ENCODE data around the gene OSBP2. TPM values are rescaled to one million over a fixed set of nuclear protein-coding genes. Genes with fewer than 3 reads are reported as not detected.

Gene OSBP2
- total and polyA plus RNA-seq, 2 experiments from 2014 or later: 2.1 to 2.9 TPM

DNA sequence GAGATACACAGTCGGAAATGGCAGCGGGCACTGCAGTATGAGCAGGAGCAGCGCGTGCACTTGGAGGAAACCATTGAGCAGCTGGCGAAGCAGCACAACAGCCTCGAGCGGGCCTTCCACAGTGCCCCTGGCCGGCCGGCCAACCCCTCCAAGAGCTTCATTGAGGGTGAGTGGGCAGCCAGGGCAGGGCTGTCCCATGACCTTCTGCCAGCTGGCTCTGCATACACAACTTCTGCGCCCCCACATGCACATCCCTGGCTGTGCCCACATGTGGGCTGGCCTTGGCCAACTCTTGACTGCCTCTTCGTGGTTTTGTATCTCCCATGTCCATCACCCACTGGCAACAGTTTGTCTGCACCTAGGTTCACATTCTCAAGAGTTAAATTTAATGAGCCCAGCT is 192.8 kb downstream of the OSBP2 start:
- Mint-ChIP-seq H3K4me1 (peaks cover 16% of the 10 kb centered on the region), H3K4me3 (no peak overlapping the region), H3K27me3 (ENCODE audit: insufficient read depth, low read depth, poor library complexity) (peaks cover 14% of the 10 kb centered on the region), H3K36me3 (ENCODE audit: low read depth) (peaks cover 10% of the 10 kb centered on the region; the same call in 1 of the 3 replicates), H3K9me3 (no peaks in the 10 kb centered on the region), H3K27ac (no peak overlapping the region)
- ATAC-seq: no peak
- no peaks in the 10 kb centered on the region for H3K9me2 ChIP-seq (ENCODE audit: insufficient read depth)
- H4K20me1 ChIP-seq (replicated peaks; ENCODE audit: insufficient read depth): no peaks in the 10 kb centered on the region
- H3F3A ChIP-seq (replicated peaks; ENCODE audit: low read depth): no peaks in the 10 kb centered on the region
- no peak for DNase-seq (ENCODE audit: low spot score)
- H3K36me3 ChIP-seq (ENCODE audit: insufficient read depth): no peaks in the 10 kb centered on the region
- no peak overlapping the region for H2AFZ ChIP-seq
- no peaks in the 10 kb centered on the region for H3K79me2 ChIP-seq (replicated peaks; ENCODE audit: insufficient read depth)
- TF ChIP-seq ZNF114 (CRISPR knock-in tag; IDR thresholded peaks at IDR 0.05): no peak
- no peak for TF ChIP-seq POLR2AphosphoS5 (IDR thresholded peaks at IDR 0.05; ENCODE audit: low read depth)
- TF ChIP-seq REST (IDR thresholded peaks at IDR 0.05; ENCODE audit: unreplicated experiment): no peak
- TF ChIP-seq, protein P1, sequence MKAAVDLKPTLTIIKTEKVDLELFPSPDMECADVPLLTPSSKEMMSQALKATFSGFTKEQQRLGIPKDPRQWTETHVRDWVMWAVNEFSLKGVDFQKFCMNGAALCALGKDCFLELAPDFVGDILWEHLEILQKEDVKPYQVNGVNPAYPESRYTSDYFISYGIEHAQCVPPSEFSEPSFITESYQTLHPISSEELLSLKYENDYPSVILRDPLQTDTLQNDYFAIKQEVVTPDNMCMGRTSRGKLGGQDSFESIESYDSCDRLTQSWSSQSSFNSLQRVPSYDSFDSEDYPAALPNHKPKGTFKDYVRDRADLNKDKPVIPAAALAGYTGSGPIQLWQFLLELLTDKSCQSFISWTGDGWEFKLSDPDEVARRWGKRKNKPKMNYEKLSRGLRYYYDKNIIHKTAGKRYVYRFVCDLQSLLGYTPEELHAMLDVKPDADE (IDR thresholded peaks at IDR 0.05): no peak
- no peak for TF ChIP-seq CREB1 (CRISPR knock-in tag; IDR thresholded peaks at IDR 0.05; ENCODE audit: low read depth)
- TF ChIP-seq EZH2phosphoT487 (IDR thresholded peaks at IDR 0.05; ENCODE audit: unreplicated experiment): no peak
- TF ChIP-seq EZH2 (IDR thresholded peaks at IDR 0.05; ENCODE audit: low read depth, unreplicated experiment): no peak
- TF ChIP-seq, protein P2, sequence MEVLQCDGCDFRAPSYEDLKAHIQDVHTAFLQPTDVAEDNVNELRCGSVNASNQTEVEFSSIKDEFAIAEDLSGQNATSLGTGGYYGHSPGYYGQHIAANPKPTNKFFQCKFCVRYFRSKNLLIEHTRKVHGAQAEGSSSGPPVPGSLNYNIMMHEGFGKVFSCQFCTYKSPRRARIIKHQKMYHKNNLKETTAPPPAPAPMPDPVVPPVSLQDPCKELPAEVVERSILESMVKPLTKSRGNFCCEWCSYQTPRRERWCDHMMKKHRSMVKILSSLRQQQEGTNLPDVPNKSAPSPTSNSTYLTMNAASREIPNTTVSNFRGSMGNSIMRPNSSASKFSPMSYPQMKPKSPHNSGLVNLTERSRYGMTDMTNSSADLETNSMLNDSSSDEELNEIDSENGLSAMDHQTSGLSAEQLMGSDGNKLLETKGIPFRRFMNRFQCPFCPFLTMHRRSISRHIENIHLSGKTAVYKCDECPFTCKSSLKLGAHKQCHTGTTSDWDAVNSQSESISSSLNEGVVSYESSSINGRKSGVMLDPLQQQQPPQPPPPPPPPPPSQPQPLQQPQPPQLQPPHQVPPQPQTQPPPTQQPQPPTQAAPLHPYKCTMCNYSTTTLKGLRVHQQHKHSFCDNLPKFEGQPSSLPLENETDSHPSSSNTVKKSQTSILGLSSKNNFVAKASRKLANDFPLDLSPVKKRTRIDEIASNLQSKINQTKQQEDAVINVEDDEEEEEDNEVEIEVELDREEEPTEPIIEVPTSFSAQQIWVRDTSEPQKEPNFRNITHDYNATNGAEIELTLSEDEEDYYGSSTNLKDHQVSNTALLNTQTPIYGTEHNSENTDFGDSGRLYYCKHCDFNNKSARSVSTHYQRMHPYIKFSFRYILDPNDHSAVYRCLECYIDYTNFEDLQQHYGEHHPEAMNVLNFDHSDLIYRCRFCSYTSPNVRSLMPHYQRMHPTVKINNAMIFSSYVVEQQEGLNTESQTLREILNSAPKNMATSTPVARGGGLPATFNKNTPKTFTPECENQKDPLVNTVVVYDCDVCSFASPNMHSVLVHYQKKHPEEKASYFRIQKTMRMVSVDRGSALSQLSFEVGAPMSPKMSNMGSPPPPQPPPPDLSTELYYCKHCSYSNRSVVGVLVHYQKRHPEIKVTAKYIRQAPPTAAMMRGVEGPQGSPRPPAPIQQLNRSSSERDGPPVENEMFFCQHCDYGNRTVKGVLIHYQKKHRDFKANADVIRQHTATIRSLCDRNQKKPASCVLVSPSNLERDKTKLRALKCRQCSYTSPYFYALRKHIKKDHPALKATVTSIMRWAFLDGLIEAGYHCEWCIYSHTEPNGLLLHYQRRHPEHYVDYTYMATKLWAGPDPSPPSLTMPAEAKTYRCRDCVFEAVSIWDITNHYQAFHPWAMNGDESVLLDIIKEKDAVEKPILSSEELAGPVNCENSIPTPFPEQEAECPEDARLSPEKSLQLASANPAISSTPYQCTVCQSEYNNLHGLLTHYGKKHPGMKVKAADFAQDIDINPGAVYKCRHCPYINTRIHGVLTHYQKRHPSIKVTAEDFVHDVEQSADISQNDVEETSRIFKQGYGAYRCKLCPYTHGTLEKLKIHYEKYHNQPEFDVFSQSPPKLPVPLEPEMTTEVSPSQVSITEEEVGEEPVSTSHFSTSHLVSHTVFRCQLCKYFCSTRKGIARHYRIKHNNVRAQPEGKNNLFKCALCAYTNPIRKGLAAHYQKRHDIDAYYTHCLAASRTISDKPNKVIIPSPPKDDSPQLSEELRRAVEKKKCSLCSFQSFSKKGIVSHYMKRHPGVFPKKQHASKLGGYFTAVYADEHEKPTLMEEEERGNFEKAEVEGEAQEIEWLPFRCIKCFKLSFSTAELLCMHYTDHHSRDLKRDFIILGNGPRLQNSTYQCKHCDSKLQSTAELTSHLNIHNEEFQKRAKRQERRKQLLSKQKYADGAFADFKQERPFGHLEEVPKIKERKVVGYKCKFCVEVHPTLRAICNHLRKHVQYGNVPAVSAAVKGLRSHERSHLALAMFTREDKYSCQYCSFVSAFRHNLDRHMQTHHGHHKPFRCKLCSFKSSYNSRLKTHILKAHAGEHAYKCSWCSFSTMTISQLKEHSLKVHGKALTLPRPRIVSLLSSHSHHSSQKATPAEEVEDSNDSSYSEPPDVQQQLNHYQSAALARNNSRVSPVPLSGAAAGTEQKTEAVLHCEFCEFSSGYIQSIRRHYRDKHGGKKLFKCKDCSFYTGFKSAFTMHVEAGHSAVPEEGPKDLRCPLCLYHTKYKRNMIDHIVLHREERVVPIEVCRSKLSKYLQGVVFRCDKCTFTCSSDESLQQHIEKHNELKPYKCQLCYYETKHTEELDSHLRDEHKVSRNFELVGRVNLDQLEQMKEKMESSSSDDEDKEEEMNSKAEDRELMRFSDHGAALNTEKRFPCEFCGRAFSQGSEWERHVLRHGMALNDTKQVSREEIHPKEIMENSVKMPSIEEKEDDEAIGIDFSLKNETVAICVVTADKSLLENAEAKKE (CRISPR knock-in tag; IDR thresholded peaks at IDR 0.05): no peak
- TF ChIP-seq STAT1 (IDR thresholded peaks at IDR 0.05; ENCODE audit: unreplicated experiment): no peak
- no peak for TF ChIP-seq JUNB (IDR thresholded peaks at IDR 0.05; ENCODE audit: unreplicated experiment)
- TF ChIP-seq, protein P3, sequence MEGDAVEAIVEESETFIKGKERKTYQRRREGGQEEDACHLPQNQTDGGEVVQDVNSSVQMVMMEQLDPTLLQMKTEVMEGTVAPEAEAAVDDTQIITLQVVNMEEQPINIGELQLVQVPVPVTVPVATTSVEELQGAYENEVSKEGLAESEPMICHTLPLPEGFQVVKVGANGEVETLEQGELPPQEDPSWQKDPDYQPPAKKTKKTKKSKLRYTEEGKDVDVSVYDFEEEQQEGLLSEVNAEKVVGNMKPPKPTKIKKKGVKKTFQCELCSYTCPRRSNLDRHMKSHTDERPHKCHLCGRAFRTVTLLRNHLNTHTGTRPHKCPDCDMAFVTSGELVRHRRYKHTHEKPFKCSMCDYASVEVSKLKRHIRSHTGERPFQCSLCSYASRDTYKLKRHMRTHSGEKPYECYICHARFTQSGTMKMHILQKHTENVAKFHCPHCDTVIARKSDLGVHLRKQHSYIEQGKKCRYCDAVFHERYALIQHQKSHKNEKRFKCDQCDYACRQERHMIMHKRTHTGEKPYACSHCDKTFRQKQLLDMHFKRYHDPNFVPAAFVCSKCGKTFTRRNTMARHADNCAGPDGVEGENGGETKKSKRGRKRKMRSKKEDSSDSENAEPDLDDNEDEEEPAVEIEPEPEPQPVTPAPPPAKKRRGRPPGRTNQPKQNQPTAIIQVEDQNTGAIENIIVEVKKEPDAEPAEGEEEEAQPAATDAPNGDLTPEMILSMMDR (conservative IDR thresholded peaks at IDR 0.05; ENCODE audit: low read depth in 2 of 2): no peak
- TF ChIP-seq ZNF331 (CRISPR knock-in tag; IDR thresholded peaks at IDR 0.05; ENCODE audit: low read depth): no peak
- no peak for TF ChIP-seq NANOG (IDR thresholded peaks at IDR 0.05; ENCODE audit: borderline replicate concordance)
- no peak overlapping the region for H3K27ac ChIP-seq (ENCODE audit: low read depth)
- H3K4me2 ChIP-seq: no peak overlapping the region
- H3K27me3 ChIP-seq (ENCODE audit: insufficient read depth): no peaks in the 10 kb centered on the region
- no peak overlapping the region for H3K4me3 ChIP-seq
- peaks cover 5% of the 10 kb centered on the region; the same call in 1 of the 2 replicates for H3K4me1 ChIP-seq (ENCODE audit: insufficient read depth)
